DND-41 (cell line): ENCODE results near the gene GRIFIN.

ENCODE experiments used
- ATAC-seq: fragments of 200-7000 bp; cut with Tn5 transposase; 3 replicates; pipeline ENCODE4 v1.9.1; 2021; ENCODE audit warnings: low read depth; ENCODE audit not compliant: insufficient read depth
- DNase-seq: peaks from one replicate; pipeline ENCODE4 v3.0.0-alpha.2; 2020
- H2AFZ ChIP-seq: 2 replicates; pipeline ENCODE4 v1.6.0; 2012; ENCODE audit warnings: low read depth, low read length
- H3K27ac ChIP-seq: 2 replicates; pipeline ENCODE4 v1.5.1; 2012; ENCODE audit warnings: low read length, inconsistent platforms
- H3K27me3 ChIP-seq: fragments of 200-600 bp; sonication (generic); 2 replicates; pipeline ENCODE4 v1.6.0; 2012; ENCODE audit warnings: low read length, mild to moderate bottlenecking, inconsistent platforms; ENCODE audit not compliant: insufficient read depth, poor library complexity
- H3K36me3 ChIP-seq: 2 replicates; pipeline ENCODE4 v1.5.1; 2012; ENCODE audit warnings: low read length, inconsistent platforms; ENCODE audit not compliant: insufficient read depth
- H3K4me1 ChIP-seq: 2 replicates; pipeline ENCODE4 v1.5.1; 2012; ENCODE audit warnings: mild to moderate bottlenecking, low read length; ENCODE audit not compliant: insufficient read depth
- H3K4me2 ChIP-seq: 2 replicates; pipeline ENCODE4 v1.6.0; 2012; ENCODE audit warnings: mild to moderate bottlenecking, moderate library complexity, low read length, inconsistent platforms; ENCODE audit not compliant: insufficient read depth
- H3K4me3 ChIP-seq, 2 experiments: fragments of 200-600 bp in 1 of 2; shearing (Covaris generic) in 1 of 2; 2 replicates each; pipeline ENCODE4 v1.5.1; 2012 to 2016; ENCODE audit warnings: inconsistent platforms in 2 of 2, low read length in 2 of 2, mild to moderate bottlenecking in 2 of 2, low read depth in 1 of 2, moderate library complexity in 1 of 2
- H3K79me2 ChIP-seq: 2 replicates; pipeline ENCODE4 v1.6.0; 2012; ENCODE audit warnings: low read length, inconsistent platforms; ENCODE audit not compliant: insufficient read depth
- H3K9ac ChIP-seq: 2 replicates; pipeline ENCODE4 v1.6.0; 2012; ENCODE audit warnings: low read depth, mild to moderate bottlenecking, inconsistent platforms, low read length, moderate library complexity
- H3K9me3 ChIP-seq: 2 replicates; pipeline ENCODE4 v1.5.1; 2012; ENCODE audit warnings: low read length, moderate library complexity, mild to moderate bottlenecking, inconsistent platforms; ENCODE audit not compliant: insufficient read depth, severe bottlenecking
- H4K20me1 ChIP-seq: 2 replicates; pipeline ENCODE4 v1.6.0; 2012; ENCODE audit warnings: low read length; ENCODE audit not compliant: insufficient read depth
- EZH2 ChIP-seq: IDR thresholded peaks from 3 replicates; pipeline ENCODE4 v1.6.1; 2012; ENCODE audit warnings: borderline replicate concordance, low read depth, mild to moderate bottlenecking, moderate library complexity, low read length, inconsistent platforms; ENCODE audit not compliant: severe bottlenecking
- TF ChIP-seq, protein P1 (sequence below): IDR thresholded peaks from 2 replicates; pipeline ENCODE4 v1.5.1; 2012; ENCODE audit warnings: borderline replicate concordance, low read length, moderate library complexity, mild to moderate bottlenecking; ENCODE audit not compliant: poor library complexity, severe bottlenecking; ENCODE audit errors: extremely low read depth

GRIFIN gene

DNA sequence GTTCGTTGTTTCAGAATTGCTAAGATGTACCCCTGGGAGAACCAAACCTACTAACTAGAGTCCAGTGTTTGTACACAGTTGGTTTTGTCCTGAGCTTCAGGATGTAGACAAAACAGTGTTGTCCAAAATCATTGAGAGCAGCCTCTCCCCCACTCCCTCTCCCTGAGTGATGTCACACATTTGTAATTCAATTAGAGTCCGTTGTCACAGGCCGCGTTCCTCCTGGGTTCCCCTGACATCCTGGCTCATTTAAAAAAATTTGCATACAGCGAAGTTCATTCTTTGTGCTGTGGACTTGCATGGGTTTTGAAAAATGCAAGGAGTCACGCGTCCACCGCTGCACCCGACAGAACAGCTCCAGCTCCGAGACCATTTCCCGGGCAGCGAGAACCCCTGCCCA lies 10.3 kb downstream of the GRIFIN start:
- no peaks in the 10 kb centered on the region for H3K27me3 ChIP-seq
- no peak for DNase-seq
- H3K36me3 ChIP-seq, result no peaks in the 10 kb centered on the region
- no peaks in the 10 kb centered on the region for H3K9me3 ChIP-seq
- H4K20me1 ChIP-seq, result no peaks in the 10 kb centered on the region
- no peaks in the 10 kb centered on the region for H3K79me2 ChIP-seq
- no peak overlapping the region for H3K4me3 ChIP-seq
- no peak overlapping the region for H3K9ac ChIP-seq
- no peak overlapping the region for H3K27ac ChIP-seq
- no peak for ATAC-seq
- H3K4me1 ChIP-seq, result no peaks in the 10 kb centered on the region
- no peak overlapping the region for H2AFZ ChIP-seq
- H3K4me2 ChIP-seq, result no peak overlapping the region
- no peak for TF ChIP-seq EZH2
- TF ChIP-seq, protein P1, sequence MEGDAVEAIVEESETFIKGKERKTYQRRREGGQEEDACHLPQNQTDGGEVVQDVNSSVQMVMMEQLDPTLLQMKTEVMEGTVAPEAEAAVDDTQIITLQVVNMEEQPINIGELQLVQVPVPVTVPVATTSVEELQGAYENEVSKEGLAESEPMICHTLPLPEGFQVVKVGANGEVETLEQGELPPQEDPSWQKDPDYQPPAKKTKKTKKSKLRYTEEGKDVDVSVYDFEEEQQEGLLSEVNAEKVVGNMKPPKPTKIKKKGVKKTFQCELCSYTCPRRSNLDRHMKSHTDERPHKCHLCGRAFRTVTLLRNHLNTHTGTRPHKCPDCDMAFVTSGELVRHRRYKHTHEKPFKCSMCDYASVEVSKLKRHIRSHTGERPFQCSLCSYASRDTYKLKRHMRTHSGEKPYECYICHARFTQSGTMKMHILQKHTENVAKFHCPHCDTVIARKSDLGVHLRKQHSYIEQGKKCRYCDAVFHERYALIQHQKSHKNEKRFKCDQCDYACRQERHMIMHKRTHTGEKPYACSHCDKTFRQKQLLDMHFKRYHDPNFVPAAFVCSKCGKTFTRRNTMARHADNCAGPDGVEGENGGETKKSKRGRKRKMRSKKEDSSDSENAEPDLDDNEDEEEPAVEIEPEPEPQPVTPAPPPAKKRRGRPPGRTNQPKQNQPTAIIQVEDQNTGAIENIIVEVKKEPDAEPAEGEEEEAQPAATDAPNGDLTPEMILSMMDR, result no peak

DNA sequence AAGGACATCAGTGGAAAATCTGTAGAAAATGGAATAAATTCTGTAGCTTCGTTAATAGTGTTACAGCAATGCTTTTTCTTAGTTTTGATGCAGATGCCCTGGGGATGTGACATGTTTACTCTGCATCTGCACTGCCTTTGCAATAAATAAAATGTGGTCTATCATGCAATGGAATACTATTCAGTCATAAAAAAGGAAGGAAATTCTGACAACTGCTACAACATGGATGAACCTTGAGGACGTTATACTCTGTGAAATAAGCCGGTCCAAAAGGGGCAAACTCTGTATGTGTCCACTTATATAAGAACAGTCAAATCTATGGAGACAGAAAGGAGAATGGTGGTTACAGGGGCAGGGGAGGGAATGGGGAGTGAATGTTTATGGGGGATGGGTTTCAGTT lies 13.5 kb downstream of the GRIFIN start:
- Histone ChIP-seq H3K4me1 (peaks cover 6% of the 10 kb centered on the region), H2AFZ (no peak overlapping the region), H3K4me2 (no peak overlapping the region), H3K9ac (no peak overlapping the region), H3K36me3 (no peaks in the 10 kb centered on the region), H3K4me3 (no peak overlapping the region), H3K27ac (no peak overlapping the region), H4K20me1 (no peaks in the 10 kb centered on the region), H3K27me3 (no peaks in the 10 kb centered on the region), H3K9me3 (no peaks in the 10 kb centered on the region), H3K79me2 (no peaks in the 10 kb centered on the region)
- DNase-seq, result no peak
- TF ChIP-seq, protein P1, result no peak
- TF ChIP-seq EZH2, result no peak
- no peak for ATAC-seq

DNA sequence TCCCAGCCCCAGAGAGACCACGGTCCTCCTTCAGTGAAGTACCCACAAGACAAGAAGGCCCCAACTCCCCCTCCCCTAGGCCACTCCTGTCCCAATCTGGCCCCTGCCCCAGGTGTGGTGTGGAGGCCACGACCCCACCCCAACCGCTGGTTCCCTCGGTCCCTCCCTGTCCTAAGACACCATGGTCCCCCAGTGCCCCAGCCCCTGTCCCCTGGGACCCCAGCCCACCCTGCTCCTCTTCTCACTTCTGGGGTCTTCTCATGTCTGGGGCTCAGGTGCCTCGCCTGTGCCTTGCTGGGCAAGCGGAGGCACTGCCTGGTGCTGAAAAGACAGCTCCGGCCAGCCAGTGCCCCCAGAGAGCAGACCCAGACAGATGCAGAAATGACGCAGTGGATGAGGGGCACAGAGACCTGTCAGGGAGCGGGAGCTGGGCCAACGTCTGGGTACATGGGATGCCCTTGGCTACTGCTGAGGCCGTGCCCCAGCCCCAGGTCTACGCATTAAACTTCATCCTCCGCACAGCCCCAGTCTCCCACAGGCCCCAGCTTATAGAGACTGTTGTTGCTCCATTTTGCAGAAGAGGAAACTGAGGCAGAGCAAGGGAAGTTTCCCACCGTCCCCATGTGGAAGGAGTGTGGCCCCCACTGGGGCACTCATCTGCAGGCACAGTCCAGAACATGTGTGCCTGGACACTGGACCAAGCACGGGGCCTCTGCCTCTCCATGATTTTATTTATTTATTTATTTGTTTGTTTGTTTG lies 14.8 kb downstream of the GRIFIN start:
- peaks cover 6% of the 10 kb centered on the region for H3K4me1 ChIP-seq
- ATAC-seq (peak; percentile 54), DNase-seq (peak; percentile 26)
- H2AFZ ChIP-seq, result no peak overlapping the region
- H3K9ac ChIP-seq, result no peak overlapping the region
- H3K4me2 ChIP-seq, result no peak overlapping the region
- H4K20me1 ChIP-seq, result no peaks in the 10 kb centered on the region
- TF ChIP-seq, protein P1, result no peak
- TF ChIP-seq EZH2, result no peak
- no peaks in the 10 kb centered on the region for H3K27me3 ChIP-seq
- H3K79me2 ChIP-seq, result no peaks in the 10 kb centered on the region
- H3K27ac ChIP-seq, result no peak overlapping the region
- no peaks in the 10 kb centered on the region for H3K9me3 ChIP-seq
- H3K4me3 ChIP-seq, result no peak overlapping the region
- H3K36me3 ChIP-seq, result no peaks in the 10 kb centered on the region

DNA sequence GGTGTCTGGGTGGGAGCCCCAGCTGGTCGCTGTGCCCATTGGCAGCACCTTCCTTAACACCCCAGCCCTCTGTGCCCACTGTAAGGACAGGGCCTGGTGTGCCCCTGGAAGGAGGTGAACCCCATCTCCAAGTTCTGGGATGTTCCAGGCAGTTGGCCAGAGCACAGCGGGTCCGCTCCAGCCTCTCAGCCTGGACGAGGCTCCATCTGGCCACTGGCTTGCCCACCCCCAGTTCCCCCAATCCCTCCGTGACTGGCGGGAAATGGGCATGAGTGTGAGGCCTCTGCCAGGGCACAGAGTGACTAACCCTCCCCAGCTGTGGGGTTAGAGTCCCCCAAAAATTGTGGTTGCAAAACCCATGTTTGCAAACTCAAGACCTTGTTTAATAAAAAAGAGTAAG lies 15.6 kb downstream of the GRIFIN start:
- no peak overlapping the region for H3K27ac ChIP-seq
- no peak overlapping the region for H3K9ac ChIP-seq
- no peaks in the 10 kb centered on the region for H3K9me3 ChIP-seq
- H3K36me3 ChIP-seq, result no peaks in the 10 kb centered on the region
- no peak overlapping the region for H3K4me3 ChIP-seq
- no peak for TF ChIP-seq EZH2
- TF ChIP-seq, protein P1, result no peak
- no peak overlapping the region for H2AFZ ChIP-seq
- no peaks in the 10 kb centered on the region for H4K20me1 ChIP-seq
- no peaks in the 10 kb centered on the region for H3K27me3 ChIP-seq
- DNase-seq (no peak), ATAC-seq (no peak)
- H3K4me1 ChIP-seq, result peaks cover 6% of the 10 kb centered on the region
- no peaks in the 10 kb centered on the region for H3K79me2 ChIP-seq
- H3K4me2 ChIP-seq, result no peak overlapping the region
